WTC11 (cell line): ENCODE results near the gene TWF2. TPM values are rescaled to one million over a fixed set of nuclear protein-coding genes. Genes with fewer than 3 reads are reported as not detected.

Source experiments
- ATAC-seq: fragments of 200-7000 bp; cut with Tn5 transposase; 2 replicates; pipeline ENCODE4 v1.10.0; 2021; ENCODE audit warnings: mild to moderate bottlenecking, moderate library complexity
- CTCF ChIA-PET: fragments of 300-600 bp; sonication (Branson Sonifier 250); formaldehyde crosslinking; loops from one replicate; lab custom pipeline; 2021; ENCODE audit warnings: antibody characterized with exemption; lab: Charles Lee
- POLR2A ChIA-PET: fragments of 350-600 bp; sonication (Branson Sonifier 250); formaldehyde crosslinking; loops from one replicate; lab custom pipeline; 2021; ENCODE audit warnings: antibody characterized with exemption; lab: Charles Lee
- DNase-seq: peaks from one replicate; pipeline ENCODE4 v3.0.0; 2021; ENCODE audit warnings: low spot score
- H3K27ac Mint-ChIP-seq: 2 replicates; pipeline ENCODE4 v1.8.0; 2021; ENCODE audit warnings: mixed read lengths
- H3K27me3 Mint-ChIP-seq: 2 replicates; pipeline ENCODE4 v1.8.0; 2021; ENCODE audit warnings: low read depth, mild to moderate bottlenecking, moderate library complexity, mixed read lengths
- H3K36me3 Mint-ChIP-seq: 2 replicates; pipeline ENCODE4 v1.8.0; 2021; ENCODE audit warnings: mixed read lengths
- H3K4me1 Mint-ChIP-seq: 2 replicates; pipeline ENCODE4 v1.8.0; 2022; ENCODE audit warnings: mixed read lengths
- H3K4me3 Mint-ChIP-seq: 2 replicates; pipeline ENCODE4 v1.8.0; 2021; ENCODE audit warnings: mild to moderate bottlenecking, moderate library complexity, mixed read lengths
- H3K9me3 Mint-ChIP-seq: 2 replicates; pipeline ENCODE4 v1.8.0; 2021; ENCODE audit warnings: mixed read lengths
- ARID4B ChIP-seq: sonication (generic); formaldehyde crosslinking; IDR thresholded peaks from 2 replicates; pipeline ENCODE4 v1.8.0; 2023; ENCODE audit warnings: missing genetic modification reagents, mild to moderate bottlenecking, borderline replicate concordance
- ERG ChIP-seq: fragments of 250-450 bp; sonication (Bioruptor Pico); IDR thresholded peaks from 2 replicates; pipeline ENCODE4 v1.8.0; 2021; ENCODE audit warnings: mild to moderate bottlenecking
- FOXJ3 ChIP-seq: sonication (generic); formaldehyde crosslinking; IDR thresholded peaks from 2 replicates; pipeline ENCODE4 v1.9.0; 2021; ENCODE audit warnings: missing genetic modification reagents, mild to moderate bottlenecking, borderline replicate concordance
- IRF1 ChIP-seq: sonication (generic); formaldehyde crosslinking; IDR thresholded peaks from 2 replicates; pipeline ENCODE4 v1.8.0; 2023; ENCODE audit warnings: missing genetic modification reagents
- MLX ChIP-seq: sonication (generic); formaldehyde crosslinking; IDR thresholded peaks from 2 replicates; pipeline ENCODE4 v1.8.1; 2023; ENCODE audit warnings: mild to moderate bottlenecking, missing genetic modification reagents, moderate library complexity
- OVOL2 ChIP-seq: fragments of 250-450 bp; sonication (Bioruptor Pico); IDR thresholded peaks from 2 replicates; pipeline ENCODE4 v1.9.0; 2021; ENCODE audit warnings: mild to moderate bottlenecking, borderline replicate concordance
- RELA ChIP-seq: sonication (generic); formaldehyde crosslinking; IDR thresholded peaks from 2 replicates; pipeline ENCODE4 v1.8.1; 2022; ENCODE audit warnings: missing genetic modification reagents, mild to moderate bottlenecking, borderline replicate concordance
- SMAD3 ChIP-seq: sonication (generic); formaldehyde crosslinking; IDR thresholded peaks from 2 replicates; pipeline ENCODE4 v1.8.0; 2022; ENCODE audit warnings: missing genetic modification reagents, mild to moderate bottlenecking, borderline replicate concordance
- SMAD4 ChIP-seq: sonication (generic); formaldehyde crosslinking; IDR thresholded peaks from 2 replicates; pipeline ENCODE4 v1.8.0; 2022; ENCODE audit warnings: mild to moderate bottlenecking, missing genetic modification reagents
- SP1 ChIP-seq: sonication (generic); formaldehyde crosslinking; conservative IDR thresholded peaks from 2 replicates; pipeline ENCODE4 v1.8.1; 2022; ENCODE audit warnings: missing genetic modification reagents
- STAT6 ChIP-seq: sonication (generic); formaldehyde crosslinking; conservative IDR thresholded peaks from 2 replicates; pipeline ENCODE4 v1.8.1; 2023; ENCODE audit warnings: mild to moderate bottlenecking, low read depth, missing genetic modification reagents, moderate library complexity
- TP53 ChIP-seq: sonication (generic); formaldehyde crosslinking; IDR thresholded peaks from 2 replicates; pipeline ENCODE4 v1.8.1; 2023; ENCODE audit warnings: mild to moderate bottlenecking, missing genetic modification reagents
- ZNF263 ChIP-seq: sonication (generic); formaldehyde crosslinking; IDR thresholded peaks from 2 replicates; pipeline ENCODE4 v1.8.1; 2022; ENCODE audit warnings: low read depth, mild to moderate bottlenecking, moderate library complexity, missing genetic modification reagents
- ZNF425 ChIP-seq: fragments of 250-450 bp; sonication (Bioruptor Pico); conservative IDR thresholded peaks from 2 replicates; pipeline ENCODE4 v1.9.0; 2021; ENCODE audit warnings: mild to moderate bottlenecking
- ZNF512 ChIP-seq: sonication (generic); formaldehyde crosslinking; IDR thresholded peaks from 2 replicates; pipeline ENCODE4 v1.8.1; 2022; ENCODE audit warnings: missing genetic modification reagents, borderline replicate concordance
- ZNF532 ChIP-seq: fragments of 250-450 bp; sonication (Bioruptor Pico); IDR thresholded peaks from 2 replicates; pipeline ENCODE4 v1.9.0; 2021; ENCODE audit warnings: mild to moderate bottlenecking, borderline replicate concordance
- ZSCAN18 ChIP-seq: fragments of 250-450 bp; sonication (Bioruptor Pico); IDR thresholded peaks from 2 replicates; pipeline ENCODE4 v2.1.2; 2022; ENCODE audit warnings: mild to moderate bottlenecking, moderate library complexity
- total RNA-seq: library from RNA; stranded (reverse); gene quantifications from 3 replicates; pipeline ENCODE4 v1.2.3, GENCODE V29; 2021

TWF2 gene
- total RNA-seq, 1 experiment from 2014 or later = 71.1 TPM

GRCh38 chr3:52182691-52183090, 56.3 kb downstream of the TWF2 start:
- POLR2A ChIA-PET = no interaction called here
- Mint-ChIP-seq H3K36me3 (no peaks in the 10 kb centered on the region), H3K27ac (no peak overlapping the region), H3K27me3 (peaks cover 2% of the 10 kb centered on the region; the same call in 1 of the 2 replicates), H3K4me1 (peaks cover 5% of the 10 kb centered on the region; the same call in 1 of the 2 replicates), H3K9me3 (peaks cover 3% of the 10 kb centered on the region; the same call in 1 of the 2 replicates), H3K4me3 (no peak overlapping the region)
- no peak for ATAC-seq
- TF ChIP-seq OVOL2 (CRISPR knock-in tag) = no peak
- no peak for TF ChIP-seq ZNF512 (CRISPR knock-in tag)
- TF ChIP-seq FOXJ3 (CRISPR knock-in tag) = no peak
- no peak for TF ChIP-seq ERG (CRISPR knock-in tag)
- TF ChIP-seq SMAD4 (CRISPR knock-in tag) = no peak
- no peak for TF ChIP-seq IRF1 (CRISPR knock-in tag)
- no peak for TF ChIP-seq ZSCAN18
- TF ChIP-seq SP1 = no peak
- no peak for TF ChIP-seq ZNF263
- no peak for TF ChIP-seq TP53
- no peak for TF ChIP-seq RELA
- TF ChIP-seq ARID4B (CRISPR knock-in tag) = no peak
- no peak for TF ChIP-seq SMAD3 (CRISPR knock-in tag)
- no peak for TF ChIP-seq MLX (CRISPR knock-in tag)
- no peak for TF ChIP-seq STAT6 (CRISPR knock-in tag)
- no peak for TF ChIP-seq ZNF532
- TF ChIP-seq ZNF425 = no peak
- no peak for DNase-seq
- CTCF ChIA-PET = interaction anchor here (1.2 kb wide), 1 partner anchor 38 kb away, joined by 4 read pairs; no protein-coding TSS in a partner anchor
